Measurements from ENCODE around the gene TRPM4. TPM values are rescaled to one million over a fixed set of nuclear protein-coding genes. Genes with fewer than 3 reads are reported as not detected.

TRPM4 gene
- total and polyA plus RNA-seq, 10 of the 15 experiments (the other 5 are each of a cell fraction or from before 2014, with no cell fraction given) = 0.10 to 0.64 (median 0.15) TPM; not detected in 7

- no peak for TF ChIP-seq MEF2A (IDR thresholded peaks at IDR 0.05; ENCODE audit: insufficient read depth, low read depth, low read length)
- TF ChIP-seq ZBTB4 (CRISPR knock-in tag; IDR thresholded peaks at IDR 0.05) = no peak
- peak; percentile 88 for TF ChIP-seq FOXK2 (IDR thresholded peaks at IDR 0.05)
- TF ChIP-seq HDAC2 (IDR thresholded peaks at IDR 0.05) = no peak
- no peak for TF ChIP-seq EP300 (IDR thresholded peaks at IDR 0.05; ENCODE audit: borderline replicate concordance in 1 of 2, control insufficient read depth in 1 of 2, low read depth in 2 of 2, low read length in 2 of 2)
- 0 out of 2 replicates have a peak, but pooled peaks have one; percentile 14 for TF ChIP-seq EED (IDR thresholded peaks at IDR 0.05; ENCODE audit: low read depth)
- no peak for TF ChIP-seq NR2F1 (conservative IDR thresholded peaks at IDR 0.05)
- peak; percentile 94; the same call in 1 of the 2 replicates for TF ChIP-seq CHD1 (IDR thresholded peaks at IDR 0.05; ENCODE audit: low read depth, low read length)
- no peak for TF ChIP-seq POLR2AphosphoS5 (IDR thresholded peaks at IDR 0.05; ENCODE audit: low read length)
- TF ChIP-seq SPI1 (IDR thresholded peaks at IDR 0.05; ENCODE audit: borderline replicate concordance, insufficient read depth, low read depth, low read length) = no peak
- TF ChIP-seq BRCA1 (IDR thresholded peaks at IDR 0.05; ENCODE audit: low read depth, low read length) = no peak
- no peak for TF ChIP-seq FOS (IDR thresholded peaks at IDR 0.05; ENCODE audit: borderline replicate concordance, extremely low read depth, insufficient read length)
- TF ChIP-seq CBX5 (IDR thresholded peaks at IDR 0.05; ENCODE audit: low read depth) = no peak
- no peak for TF ChIP-seq ZNF217 (IDR thresholded peaks at IDR 0.05)
- TF ChIP-seq TCF12 (IDR thresholded peaks at IDR 0.05; ENCODE audit: low read depth, low read length) = 0 out of 2 replicates have a peak, but pooled peaks have one; percentile 2
- TF ChIP-seq RAD21 (IDR thresholded peaks at IDR 0.05; ENCODE audit: insufficient read depth, low read depth, low read length) = peak; percentile 70
- TF ChIP-seq, protein P1, sequence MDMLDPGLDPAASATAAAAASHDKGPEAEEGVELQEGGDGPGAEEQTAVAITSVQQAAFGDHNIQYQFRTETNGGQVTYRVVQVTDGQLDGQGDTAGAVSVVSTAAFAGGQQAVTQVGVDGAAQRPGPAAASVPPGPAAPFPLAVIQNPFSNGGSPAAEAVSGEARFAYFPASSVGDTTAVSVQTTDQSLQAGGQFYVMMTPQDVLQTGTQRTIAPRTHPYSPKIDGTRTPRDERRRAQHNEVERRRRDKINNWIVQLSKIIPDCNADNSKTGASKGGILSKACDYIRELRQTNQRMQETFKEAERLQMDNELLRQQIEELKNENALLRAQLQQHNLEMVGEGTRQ (IDR thresholded peaks at IDR 0.05; ENCODE audit: borderline replicate concordance, low read depth, low read length) = no peak
- no peak for TF ChIP-seq STAT1 (conservative IDR thresholded peaks at IDR 0.05)
- TF ChIP-seq ZSCAN29 (IDR thresholded peaks at IDR 0.05) = no peak
- peak; percentile 34 for TF ChIP-seq IKZF1 (conservative IDR thresholded peaks at IDR 0.05)
- TF ChIP-seq ATF7 (IDR thresholded peaks at IDR 0.05; ENCODE audit: low read depth) = peak; percentile 88
- TF ChIP-seq CHD2 (IDR thresholded peaks at IDR 0.05; ENCODE audit: borderline replicate concordance, low read depth, low read length) = 0 out of 2 replicates have a peak, but pooled peaks have one; percentile 31
- TF ChIP-seq SMC3 (IDR thresholded peaks at IDR 0.05; ENCODE audit: borderline replicate concordance, low read length) = peak; percentile 64; the same call in 1 of the 2 replicates
- no peak for TF ChIP-seq MLLT1 (IDR thresholded peaks at IDR 0.05)
- TF ChIP-seq ASH2L (IDR thresholded peaks at IDR 0.05; ENCODE audit: borderline replicate concordance, low read depth) = no peak
- TF ChIP-seq SUZ12 (IDR thresholded peaks at IDR 0.05; ENCODE audit: unreplicated experiment) = no peak
Measured at GRCh38 chr19:49145573-49146407, 11.8 kb upstream of the TRPM4 start (continued).
